Heart right ventricle (tissue), 16 donors: Measurements from ENCODE around the gene SSU72. TPM values are rescaled to one million over a fixed set of nuclear protein-coding genes. Genes with fewer than 3 reads are reported as not detected.
A peak's percentile ranks its signal among the peaks of the same experiment; 100 is the strongest.

Experiments
- ATAC-seq, 8 donors: fragments of 200-7000 bp; cut with Tn5 transposase; one replicate each; pipeline ENCODE4 v1.9.1; 2020; ENCODE audit warnings: mild to moderate bottlenecking in 8 of 8, moderate library complexity in 8 of 8, moderate number of reproducible peaks in 1 of 8
- DNase-seq, 2 donors: peaks; one replicate each; pipeline ENCODE4 v3.0.0-alpha.2; 2020
- H3K27ac ChIP-seq, 10 donors: fragments of 200-600 bp; sonication (generic) in 2 of 10; one replicate each; pipeline versions ENCODE4 v1.5.0 to v1.8.0; 2020 to 2022; ENCODE audit warnings: mild to moderate bottlenecking in 3 of 10
- H3K27me3 ChIP-seq, 7 donors: fragments of 200-600 bp; one replicate each; pipeline ENCODE4 v1.8.0; 2021 to 2022; ENCODE audit warnings: mild to moderate bottlenecking in 2 of 7
- H3K36me3 ChIP-seq, 9 donors: fragments of 200-600 bp; sonication (generic) in 1 of 9; one replicate each; pipeline versions ENCODE4 v1.5.0 to v1.8.0; 2020 to 2022; ENCODE audit warnings: mild to moderate bottlenecking in 2 of 9
- H3K4me1 ChIP-seq, 9 donors: fragments of 200-600 bp; sonication (generic) in 1 of 9; one replicate each; pipeline versions ENCODE4 v1.5.0 to v1.8.0; 2020 to 2022; ENCODE audit warnings: mild to moderate bottlenecking in 4 of 9
- H3K4me3 ChIP-seq, 10 donors: fragments of 200-600 bp; sonication (generic) in 2 of 10; one replicate each; pipeline versions ENCODE4 v1.5.0 to v1.8.0; 2020 to 2022; ENCODE audit warnings: mild to moderate bottlenecking in 7 of 10, moderate library complexity in 2 of 10
- H3K9me3 ChIP-seq, 11 donors: fragments of 200-600 bp in 10 of 11; sonication (generic) in 2 of 11; one replicate each; pipeline versions ENCODE4 v1.5.0 to v1.8.0; 2013 to 2022; ENCODE audit warnings: mild to moderate bottlenecking in 2 of 11, control low read depth in 1 of 11, moderate library complexity in 1 of 11
- WGBS, 2 donors: extraction: QIAGEN DNeasy Blood & Tissue Kit; methylation state at CpG; one replicate each; pipeline ENCODE4 v1.1.7; 2013; ENCODE audit warnings: inconsistent platforms in 1 of 2; 5-methylcytosine and 5-hydroxymethylcytosine counted together
- intact Hi-C, 10 donors: fragments of 100-400 bp; cut with DNase I; formaldehyde crosslinking; loops; one replicate each; pipeline versions ENCODE4 v1.11.1 to v1.14.2; 2022
- polyA plus RNA-seq, 2 donors: library from polyadenylated mRNA; stranded (reverse); fragments of 200-250 nt; gene quantifications; one replicate each; pipeline ENCODE4 v1.2.3, GENCODE V29; 2013
- total RNA-seq, 10 donors: library from RNA; stranded (reverse); fragmentation: NEBNext Ultra II Directional in 3 of 10; extraction: Animal tissue kit (Norgen Biotek cat#: 25700) in 3 of 10; gene quantifications; one replicate each; pipeline versions ENCODE4 v1.2.1 to v1.2.4, GENCODE V29; 2021 to 2023
- TF ChIP-seq, protein P1 (sequence below), 9 donors: fragments of 200-600 bp; sonication (generic) in 2 of 9; IDR thresholded peaks; one replicate each; pipeline versions ENCODE4 v1.5.0 to v1.8.0; 2021 to 2022; ENCODE audit warnings: antibody characterized with exemption in 9 of 9, mild to moderate bottlenecking in 5 of 9, moderate library complexity in 1 of 9
- donor health status: Arrhythmogenic right ventricular cardiomyopathy.
- donor health status: ischemic (EF 13 %, LVEDD 7.1; RV severe dilation, severe dysfunction).
- donor health status: healthy with polysubstance abuse.
- donor health status: DM: no; HTN: yes; CAD: no.
- donor health status: DM: no; HTN: no; CAD: no.
- donor health status: ischemic (EF 25% LVEDD 6.9; RV normal size, moderate dysfunction).
- donor health status: ischemic (EF 25% LVEDD 5.7; RV mildly dilated, moderate dysfunction).
- donor health status: healthy.
- donor health status: DM: yes; HTN: yes; CAD: no.
- donor health status: Ischemic cardiomyopathy.
- donor health status: ischemic (EF 35%, LVEDD 5.7; RV mildly dilated, moderate dysfunction).
- donor health status: nonischemic (EF 11% LVEDD 7.7; RV severe dilation, severe dysfunction).
- donor health status: DM: yes; HTN: yes; CAD: no.
- donor health status: PGD.
- donor health status: ischemic (EF 29% LVEDD 5.4; RV normal size, mild dysfunction).
- donor health status: nonischemic (EF 23%, LVEDD 6.1; RV moderate dilation, normal function).

SSU72 gene
- total and polyA plus RNA-seq, 12 donors, result 73.8 to 138 (median 87.2) TPM

DNA sequence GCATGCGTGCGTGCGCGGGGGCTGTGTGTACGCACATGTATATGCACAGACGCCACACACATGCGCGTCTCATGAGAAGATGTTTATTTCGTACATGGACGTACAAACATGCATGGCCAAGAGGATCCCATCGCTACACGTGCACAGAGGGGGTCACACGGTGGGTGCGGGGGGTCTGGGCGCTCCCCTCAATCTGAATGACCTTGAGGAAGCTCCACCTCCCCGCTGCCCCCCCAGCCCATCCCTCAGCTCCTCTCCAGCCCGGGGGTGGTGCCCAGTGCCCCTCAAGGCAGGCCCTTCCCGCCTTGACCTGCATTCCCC lies 35.7 kb downstream of the SSU72 start:
- 84 to 85% methylated on average over 18 of the region's 18 CpGs for WGBS, 2 donors
- TF ChIP-seq, protein P1, sequence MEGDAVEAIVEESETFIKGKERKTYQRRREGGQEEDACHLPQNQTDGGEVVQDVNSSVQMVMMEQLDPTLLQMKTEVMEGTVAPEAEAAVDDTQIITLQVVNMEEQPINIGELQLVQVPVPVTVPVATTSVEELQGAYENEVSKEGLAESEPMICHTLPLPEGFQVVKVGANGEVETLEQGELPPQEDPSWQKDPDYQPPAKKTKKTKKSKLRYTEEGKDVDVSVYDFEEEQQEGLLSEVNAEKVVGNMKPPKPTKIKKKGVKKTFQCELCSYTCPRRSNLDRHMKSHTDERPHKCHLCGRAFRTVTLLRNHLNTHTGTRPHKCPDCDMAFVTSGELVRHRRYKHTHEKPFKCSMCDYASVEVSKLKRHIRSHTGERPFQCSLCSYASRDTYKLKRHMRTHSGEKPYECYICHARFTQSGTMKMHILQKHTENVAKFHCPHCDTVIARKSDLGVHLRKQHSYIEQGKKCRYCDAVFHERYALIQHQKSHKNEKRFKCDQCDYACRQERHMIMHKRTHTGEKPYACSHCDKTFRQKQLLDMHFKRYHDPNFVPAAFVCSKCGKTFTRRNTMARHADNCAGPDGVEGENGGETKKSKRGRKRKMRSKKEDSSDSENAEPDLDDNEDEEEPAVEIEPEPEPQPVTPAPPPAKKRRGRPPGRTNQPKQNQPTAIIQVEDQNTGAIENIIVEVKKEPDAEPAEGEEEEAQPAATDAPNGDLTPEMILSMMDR (IDR thresholded peaks at IDR 0.05), result no peak
- Histone ChIP-seq H3K4me1 (peaks cover 3 to 39% (median 24%) of the 10 kb centered on the region in 9 donors), H3K27me3 (peaks cover 0 to 15% (median 0%) of the 10 kb centered on the region in 7 donors), H3K27ac (peak overlapping the region in 6 of 10 donors; percentile 39 to 87 (median 77)), H3K9me3 (no peaks in the 10 kb centered on the region), H3K36me3 (peaks cover 0 to 32% (median 4%) of the 10 kb centered on the region in 9 donors), H3K4me3 (peak overlapping the region in 6 of 10 donors; percentile 57 to 70 (median 62))
- ATAC-seq (no peak), DNase-seq (no peak)
- intact Hi-C loops, result no loop called here

DNA sequence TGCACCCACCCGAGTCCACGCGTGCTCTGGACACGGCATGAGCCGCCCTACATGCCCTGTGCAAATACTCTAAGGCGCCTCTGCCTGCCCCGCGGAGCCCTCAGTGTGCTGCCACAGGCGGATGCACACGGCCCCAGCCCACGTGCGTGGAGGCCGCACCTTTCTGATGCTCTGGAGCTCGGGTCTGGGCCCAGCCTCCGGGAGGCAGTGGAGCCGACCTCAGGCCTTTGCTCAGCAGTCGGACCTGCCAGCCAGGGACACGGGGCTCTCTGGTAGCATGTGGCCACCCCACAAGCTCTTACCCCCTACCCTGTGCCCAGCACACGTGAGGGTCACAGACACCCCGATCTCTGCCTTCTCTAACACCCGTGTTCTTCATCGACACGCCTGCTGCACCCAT lies 36.3 kb downstream of the SSU72 start:
- DNase-seq (no peak), ATAC-seq (no peak)
- Histone ChIP-seq H3K4me3 (no peak overlapping the region), H3K9me3 (no peaks in the 10 kb centered on the region), H3K36me3 (peaks cover 0 to 26% (median 4%) of the 10 kb centered on the region in 9 donors), H3K4me1 (peaks cover 3 to 38% (median 24%) of the 10 kb centered on the region in 9 donors), H3K27me3 (peaks cover 0 to 15% (median 0%) of the 10 kb centered on the region in 7 donors), H3K27ac (no peak overlapping the region)
- intact Hi-C loops, result no loop called here
- TF ChIP-seq, protein P1 (IDR thresholded peaks at IDR 0.05), result no peak
- WGBS, 2 donors, result 95% methylated on average over 23 of the region's 23 CpGs

DNA sequence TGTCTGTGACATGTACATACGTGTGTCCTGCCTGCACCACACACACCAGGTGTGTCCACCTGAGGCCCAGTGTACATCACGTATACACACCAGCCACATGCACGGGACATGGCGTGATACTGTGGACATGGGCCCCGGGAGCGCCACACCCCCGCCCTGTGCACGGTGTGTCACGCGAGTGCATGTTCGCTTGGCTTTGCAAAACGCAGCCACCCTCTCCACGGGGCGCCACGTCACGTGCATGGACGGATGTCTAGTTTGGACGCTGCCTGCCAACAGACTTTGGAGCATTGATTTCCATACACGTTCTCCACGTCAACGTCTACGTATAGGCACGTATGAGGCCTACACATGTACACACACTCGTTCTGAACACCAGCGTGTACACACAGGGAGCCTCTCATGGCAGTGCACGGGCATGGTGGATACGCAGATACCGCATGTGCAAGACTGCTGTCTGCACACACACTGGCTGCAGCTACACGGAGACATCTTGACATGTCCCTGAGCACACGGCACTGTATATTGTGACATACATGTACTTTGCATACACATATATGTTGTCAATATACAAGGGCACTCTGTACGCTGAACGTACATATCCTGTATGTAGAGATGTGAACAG lies 36.9 kb downstream of the SSU72 start:
- H3K9me3 ChIP-seq, result no peaks in the 10 kb centered on the region
- H3K27me3 ChIP-seq, result peaks cover 0 to 15% (median 0%) of the 10 kb centered on the region in 7 donors
- intact Hi-C loops, result no loop called here
- no peak overlapping the region for H3K4me3 ChIP-seq
- 94 to 95% methylated on average over 32 of the region's 32 CpGs for WGBS, 2 donors
- DNase-seq (no peak), ATAC-seq (no peak)
- no peak overlapping the region for H3K27ac ChIP-seq
- H3K36me3 ChIP-seq, result peaks cover 0 to 22% (median 4%) of the 10 kb centered on the region in 9 donors
- peaks cover 0 to 36% (median 19%) of the 10 kb centered on the region in 9 donors for H3K4me1 ChIP-seq
- TF ChIP-seq, protein P1 (IDR thresholded peaks at IDR 0.05), result no peak

DNA sequence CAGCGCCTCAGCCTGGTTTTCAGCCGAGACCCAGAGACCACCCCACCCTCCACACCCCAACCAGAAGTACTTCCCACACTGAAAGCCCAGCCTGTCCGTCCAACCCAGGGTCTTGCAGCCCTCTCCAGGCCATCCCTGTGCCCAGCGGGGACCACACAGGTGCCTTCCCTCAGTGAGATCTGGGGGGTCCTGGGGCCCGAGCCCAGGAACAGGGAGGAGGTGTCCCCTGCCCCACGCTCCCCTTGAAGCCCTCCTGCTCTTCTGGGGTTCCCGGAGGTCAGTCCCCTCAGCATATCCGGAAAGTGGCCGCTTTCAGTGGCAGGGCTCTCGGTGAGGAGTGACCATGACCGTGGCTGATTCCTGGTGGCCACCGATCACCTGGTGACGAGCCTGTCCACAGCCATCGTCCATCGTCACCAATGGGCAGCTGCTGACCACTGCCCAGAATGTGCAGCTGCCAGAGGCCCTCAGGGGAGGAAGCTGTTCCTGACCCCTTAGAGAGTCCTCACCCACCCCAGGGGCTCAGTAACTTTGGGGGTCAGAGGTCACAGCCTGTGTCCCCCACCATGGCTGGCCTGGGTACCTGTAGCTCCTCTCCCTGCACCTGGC lies 37.6 kb downstream of the SSU72 start:
- intact Hi-C loops, result no loop called here
- Histone ChIP-seq H3K4me1 (peaks cover 0 to 29% (median 18%) of the 10 kb centered on the region in 9 donors), H3K4me3 (no peak overlapping the region), H3K36me3 (peaks cover 0 to 18% (median 4%) of the 10 kb centered on the region in 9 donors), H3K27me3 (peaks cover 0 to 15% (median 0%) of the 10 kb centered on the region in 7 donors), H3K9me3 (peaks cover 0 to 5% (median under 1%) of the 10 kb centered on the region in 11 donors), H3K27ac (no peak overlapping the region)
- DNase-seq (no peak), ATAC-seq (no peak)
- 92 to 96% methylated on average over 15 of the region's 15 CpGs for WGBS, 2 donors
- TF ChIP-seq, protein P1 (IDR thresholded peaks at IDR 0.05), result no peak
